Right lobe of liver (tissue), 4 donors: ENCODE measurements around the gene SNF8.

Experiments used
- POLR2A ChIP-seq: fragments of 450-650 bp; IDR thresholded peaks from one replicate; pipeline ENCODE4 v1.6.1; 2017; ENCODE audit warnings: antibody characterized with exemption, mild to moderate bottlenecking
- TF ChIP-seq, protein P1 (sequence below), 4 donors: fragments of 200-600 bp in 3 of 4; fragments of 450-650 bp in 1 of 4; IDR thresholded peaks; one replicate each; pipeline versions ENCODE4 v1.5.1 to v1.8.0; 2016 to 2022; ENCODE audit warnings: antibody characterized with exemption in 4 of 4, mild to moderate bottlenecking in 2 of 4
- donor health status: DM: no; HTN: no; CAD: no.
- donor health status: DM: no; HTN: no; CAD: no.
- donor health status: DM: no; HTN: yes; CAD: no.

DNA sequence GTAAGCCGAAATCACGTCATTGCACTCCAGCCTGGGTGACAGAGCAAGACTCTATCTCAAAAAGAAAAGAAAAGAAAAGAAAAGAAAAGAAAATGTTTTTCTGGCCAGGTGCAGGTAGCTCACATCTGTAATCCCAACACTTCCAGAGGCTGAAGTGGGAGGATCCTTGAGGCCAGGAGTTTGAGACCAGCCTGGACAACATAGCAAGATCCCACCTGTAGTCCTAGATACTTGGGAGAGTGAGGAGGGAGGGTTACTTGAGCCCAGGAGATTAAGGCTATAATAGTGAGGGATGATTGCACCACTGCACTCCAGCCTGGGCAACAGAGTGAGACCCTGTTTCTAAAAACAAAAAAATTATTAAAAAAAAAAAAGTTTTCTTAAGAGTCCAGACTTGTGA, 54.6 kb downstream of the SNF8 start:
- TF ChIP-seq, protein P1, sequence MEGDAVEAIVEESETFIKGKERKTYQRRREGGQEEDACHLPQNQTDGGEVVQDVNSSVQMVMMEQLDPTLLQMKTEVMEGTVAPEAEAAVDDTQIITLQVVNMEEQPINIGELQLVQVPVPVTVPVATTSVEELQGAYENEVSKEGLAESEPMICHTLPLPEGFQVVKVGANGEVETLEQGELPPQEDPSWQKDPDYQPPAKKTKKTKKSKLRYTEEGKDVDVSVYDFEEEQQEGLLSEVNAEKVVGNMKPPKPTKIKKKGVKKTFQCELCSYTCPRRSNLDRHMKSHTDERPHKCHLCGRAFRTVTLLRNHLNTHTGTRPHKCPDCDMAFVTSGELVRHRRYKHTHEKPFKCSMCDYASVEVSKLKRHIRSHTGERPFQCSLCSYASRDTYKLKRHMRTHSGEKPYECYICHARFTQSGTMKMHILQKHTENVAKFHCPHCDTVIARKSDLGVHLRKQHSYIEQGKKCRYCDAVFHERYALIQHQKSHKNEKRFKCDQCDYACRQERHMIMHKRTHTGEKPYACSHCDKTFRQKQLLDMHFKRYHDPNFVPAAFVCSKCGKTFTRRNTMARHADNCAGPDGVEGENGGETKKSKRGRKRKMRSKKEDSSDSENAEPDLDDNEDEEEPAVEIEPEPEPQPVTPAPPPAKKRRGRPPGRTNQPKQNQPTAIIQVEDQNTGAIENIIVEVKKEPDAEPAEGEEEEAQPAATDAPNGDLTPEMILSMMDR (IDR thresholded peaks at IDR 0.05), result no peak
- TF ChIP-seq POLR2A, result no peak
